HepG2 (cell line): ENCODE results near the gene ABCC8. TPM values are rescaled to one million over a fixed set of nuclear protein-coding genes. Genes with fewer than 3 reads are reported as not detected.

Experiments
- NFKB2 ChIP-seq: sonication (generic); formaldehyde crosslinking; IDR thresholded peaks from 2 replicates; pipeline ENCODE4 v1.4.0; 2020; ENCODE audit warnings: missing genetic modification reagents, borderline replicate concordance
- PAF1 ChIP-seq: IDR thresholded peaks from 2 replicates; pipeline ENCODE4 v1.6.1; 2016; ENCODE audit warnings: missing genetic modification reagents, missing compliant biosample characterization
- PHB2 ChIP-seq: fragments of 450-650 bp; IDR thresholded peaks from 2 replicates; pipeline ENCODE4 v1.6.1; 2018; ENCODE audit not compliant: partially characterized antibody
- PITX1 ChIP-seq: sonication (generic); formaldehyde crosslinking; IDR thresholded peaks from 2 replicates; pipeline ENCODE4 v1.5.1; 2020; ENCODE audit warnings: mild to moderate bottlenecking, missing genetic modification reagents
- REPIN1 ChIP-seq: sonication (generic); formaldehyde crosslinking; IDR thresholded peaks from 2 replicates; pipeline ENCODE4 v1.8.0; 2022; ENCODE audit warnings: missing genetic modification reagents, low read depth, mild to moderate bottlenecking, borderline replicate concordance
- TFE3 ChIP-seq: IDR thresholded peaks from 2 replicates; pipeline ENCODE4 v1.6.1; 2016
- ZC3H13 ChIP-seq: sonication (generic); formaldehyde crosslinking; IDR thresholded peaks from 2 replicates; pipeline ENCODE4 v1.8.1; 2023; ENCODE audit warnings: mild to moderate bottlenecking, missing genetic modification reagents, moderate library complexity
- ZHX2 ChIP-seq, 2 experiments: sonication (generic) in 1 of 2; formaldehyde crosslinking in 1 of 2; IDR thresholded peaks; 2 replicates each; pipeline versions ENCODE4 v1.6.1 to v1.9.0; 2014 to 2022; ENCODE audit warnings: antibody characterized with exemption in 1 of 2, borderline replicate concordance in 1 of 2, inconsistent platforms in 1 of 2, low read depth in 1 of 2, missing genetic modification reagents in 1 of 2
- ZNF3 ChIP-seq: IDR thresholded peaks from 2 replicates; pipeline ENCODE4 v1.7.0; 2017; ENCODE audit warnings: inconsistent platforms
- ZNF33B ChIP-seq: sonication (generic); formaldehyde crosslinking; IDR thresholded peaks from 2 replicates; pipeline ENCODE4 v1.5.1; 2020; ENCODE audit warnings: mild to moderate bottlenecking, missing genetic modification reagents
- polyA plus RNA-seq, 8 experiments: library from polyadenylated mRNA; depleted of rRNA in 3 of 8; stranded (reverse) in 7 of 8; unstranded in 1 of 8; fragments of >200 nt; fragmentation: Illumina TruSeq in 4 of 8; extraction: Trizol in 4 of 8; gene quantifications; 2 replicates each; pipeline versions ENCODE4 v1.2.1 to v1.2.3, GENCODE V29; 2011 to 2016; ENCODE audit warnings: low read depth in 4 of 8, missing spikeins in 1 of 8, mixed read lengths in 1 of 8; ENCODE audit not compliant: insufficient read depth in 1 of 8
- total RNA-seq, 5 experiments: library from RNA; depleted of rRNA; stranded (reverse); fragments of >200 nt; fragmentation: Illumina TruSeq; extraction: Trizol; gene quantifications; 2 replicates each; pipeline ENCODE4 v1.2.3, GENCODE V29; 2016; ENCODE audit warnings: low read depth in 1 of 5
- TF ChIP-seq, protein P1 (sequence below): sonication (generic); formaldehyde crosslinking; conservative IDR thresholded peaks from 2 replicates; pipeline ENCODE4 v1.5.0; 2020; ENCODE audit warnings: missing genetic modification reagents
- TF ChIP-seq, protein P2 (sequence below): fragments of 450-650 bp; IDR thresholded peaks from 2 replicates; pipeline ENCODE4 v1.6.1; 2016

The ABCC8 gene
- total and polyA plus RNA-seq, 2 of the 13 experiments (the other 11 are each of a cell fraction or from before 2014, with no cell fraction given): not detected

- TF ChIP-seq ZHX2 (IDR thresholded peaks at IDR 0.05; ENCODE audit: low read depth) (no peak), ZHX2 (CRISPR knock-in tag; IDR thresholded peaks at IDR 0.05; ENCODE audit: borderline replicate concordance) (no peak), PHB2 (no peak), REPIN1 (no peak), TFE3 (no peak), ZNF3 (CRISPR knock-in tag) (no peak), PAF1 (CRISPR knock-in tag) (no peak), NFKB2 (CRISPR knock-in tag) (no peak), ZC3H13 (CRISPR knock-in tag) (no peak), PITX1 (CRISPR knock-in tag) (no peak), ZNF33B (CRISPR knock-in tag) (no peak)
- TF ChIP-seq, protein P1, sequence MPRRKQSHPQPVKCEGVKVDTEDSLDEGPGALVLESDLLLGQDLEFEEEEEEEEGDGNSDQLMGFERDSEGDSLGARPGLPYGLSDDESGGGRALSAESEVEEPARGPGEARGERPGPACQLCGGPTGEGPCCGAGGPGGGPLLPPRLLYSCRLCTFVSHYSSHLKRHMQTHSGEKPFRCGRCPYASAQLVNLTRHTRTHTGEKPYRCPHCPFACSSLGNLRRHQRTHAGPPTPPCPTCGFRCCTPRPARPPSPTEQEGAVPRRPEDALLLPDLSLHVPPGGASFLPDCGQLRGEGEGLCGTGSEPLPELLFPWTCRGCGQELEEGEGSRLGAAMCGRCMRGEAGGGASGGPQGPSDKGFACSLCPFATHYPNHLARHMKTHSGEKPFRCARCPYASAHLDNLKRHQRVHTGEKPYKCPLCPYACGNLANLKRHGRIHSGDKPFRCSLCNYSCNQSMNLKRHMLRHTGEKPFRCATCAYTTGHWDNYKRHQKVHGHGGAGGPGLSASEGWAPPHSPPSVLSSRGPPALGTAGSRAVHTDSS (CRISPR knock-in tag): no peak
- TF ChIP-seq, protein P2, sequence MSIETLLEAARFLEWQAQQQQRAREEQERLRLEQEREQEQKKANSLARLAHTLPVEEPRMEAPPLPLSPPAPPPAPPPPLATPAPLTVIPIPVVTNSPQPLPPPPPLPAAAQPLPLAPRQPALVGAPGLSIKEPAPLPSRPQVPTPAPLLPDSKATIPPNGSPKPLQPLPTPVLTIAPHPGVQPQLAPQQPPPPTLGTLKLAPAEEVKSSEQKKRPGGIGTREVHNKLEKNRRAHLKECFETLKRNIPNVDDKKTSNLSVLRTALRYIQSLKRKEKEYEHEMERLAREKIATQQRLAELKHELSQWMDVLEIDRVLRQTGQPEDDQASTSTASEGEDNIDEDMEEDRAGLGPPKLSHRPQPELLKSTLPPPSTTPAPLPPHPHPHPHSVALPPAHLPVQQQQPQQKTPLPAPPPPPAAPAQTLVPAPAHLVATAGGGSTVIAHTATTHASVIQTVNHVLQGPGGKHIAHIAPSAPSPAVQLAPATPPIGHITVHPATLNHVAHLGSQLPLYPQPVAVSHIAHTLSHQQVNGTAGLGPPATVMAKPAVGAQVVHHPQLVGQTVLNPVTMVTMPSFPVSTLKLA: no peak
Measured at GRCh38 chr11:17490232-17490631, 13.6 kb upstream of the ABCC8 start (continued).
